PC-3 (cell line): ENCODE data around the gene S100B. TPM values are rescaled to one million over a fixed set of nuclear protein-coding genes. Genes with fewer than 3 reads are reported as not detected.

Source experiments
- ATAC-seq: fragments of 200-7000 bp; cut with Tn5 transposase; 2 replicates; pipeline ENCODE4 v1.9.1; 2020; ENCODE audit warnings: mild to moderate bottlenecking, moderate library complexity
- BruUV-seq: library from RNA; stranded (reverse); fragments of 400-500 nt; replicated peaks from 2 replicates; lab custom pipeline; 2021; lab: Mats Ljungman, UMichigan
- CTCF ChIA-PET: fragments of 300-600 bp; sonication (Branson Sonifier 250); formaldehyde crosslinking; loops from one replicate; lab custom pipeline; 2022; ENCODE audit warnings: antibody characterized with exemption; lab: Charles Lee
- POLR2A ChIA-PET: fragments of 300-600 bp; sonication (Branson Sonifier 250); formaldehyde crosslinking; loops from one replicate; lab custom pipeline; 2022; ENCODE audit warnings: antibody characterized with exemption; ENCODE audit not compliant: unreplicated experiment; lab: Charles Lee
- DNase-seq: peaks from one replicate; pipeline ENCODE4 v3.0.0-alpha.2; 2015
- H2AFZ ChIP-seq: fragments of 300-600 bp; sonication (generic); 2 replicates; pipeline ENCODE4 v1.6.0; 2016; ENCODE audit warnings: antibody characterized with exemption, low read length
- H3F3A ChIP-seq: fragments of 300-600 bp; sonication (generic); one replicate; pipeline ENCODE4 v1.6.0; 2017; ENCODE audit warnings: antibody characterized with exemption, low read length, control low read depth, mild to moderate bottlenecking; ENCODE audit not compliant: unreplicated experiment
- H3K27ac ChIP-seq: fragments of 300-600 bp; sonication (generic); 2 replicates; pipeline ENCODE4 v1.5.1; 2016; ENCODE audit warnings: mild to moderate bottlenecking, low read length
- H3K27me3 ChIP-seq: fragments of 300-600 bp; sonication (generic); 2 replicates; pipeline ENCODE4 v1.6.1; 2016; ENCODE audit warnings: low read length, mixed read lengths
- H3K36me3 ChIP-seq: fragments of 300-600 bp; sonication (generic); 2 replicates; pipeline ENCODE4 v1.6.1; 2016; ENCODE audit warnings: low read depth, mixed run types, low read length, mixed read lengths
- H3K4me1 ChIP-seq: fragments of 300-600 bp; sonication (generic); 2 replicates; pipeline ENCODE4 v1.5.1; 2016; ENCODE audit warnings: low read length; ENCODE audit not compliant: insufficient read depth
- H3K4me2 ChIP-seq: fragments of 300-600 bp; sonication (generic); 2 replicates; pipeline ENCODE4 v1.6.0; 2016; ENCODE audit warnings: low read length
- H3K4me3 ChIP-seq: fragments of 300-600 bp; sonication (generic); 2 replicates; pipeline ENCODE4 v1.5.1; 2016; ENCODE audit warnings: mild to moderate bottlenecking, low read length, mixed read lengths
- H3K79me2 ChIP-seq: fragments of 300-600 bp; sonication (generic); 2 replicates; pipeline ENCODE4 v1.6.1; 2017; ENCODE audit warnings: low read length, mixed read lengths
- H3K9ac ChIP-seq: fragments of 300-600 bp; sonication (generic); 2 replicates; pipeline ENCODE4 v1.6.0; 2016; ENCODE audit warnings: mild to moderate bottlenecking, low read length
- H3K9me2 ChIP-seq: fragments of 300-600 bp; sonication (generic); replicated peaks from 2 replicates; pipeline ENCODE4 v1.6.1; 2016; ENCODE audit warnings: mixed run types, low read length, mixed read lengths
- H3K9me3 ChIP-seq: fragments of 300-600 bp; sonication (generic); 2 replicates; pipeline ENCODE4 v1.6.1; 2016; ENCODE audit warnings: low read length, mixed read lengths
- H4K20me1 ChIP-seq: fragments of 300-600 bp; sonication (generic); 2 replicates; pipeline ENCODE4 v1.6.1; 2016; ENCODE audit warnings: low read length, mixed read lengths
- EZH2 ChIP-seq: fragments of 300-600 bp; sonication (generic); IDR thresholded peaks from one replicate; pipeline ENCODE4 v1.6.1; 2017; ENCODE audit warnings: antibody characterized with exemption, mild to moderate bottlenecking, low read length; ENCODE audit not compliant: unreplicated experiment
- EZH2phosphoT487 ChIP-seq: fragments of 300-600 bp; sonication (generic); IDR thresholded peaks from 2 replicates; pipeline ENCODE4 v1.6.1; 2018; ENCODE audit warnings: mild to moderate bottlenecking, antibody characterized with exemption, low read length, borderline replicate concordance
- intact Hi-C: fragments of 100-400 bp; cut with micrococcal nuclease; formaldehyde crosslinking; loops from 2 replicates; pipeline ENCODE4 v1.9.0; 2023
- total RNA-seq: library from RNA; depleted of rRNA; stranded (reverse); fragments of >200 nt; gene quantifications from 2 replicates; pipeline ENCODE4 v1.2.3, GENCODE V29; 2014
- TF ChIP-seq, protein P1 (sequence below): fragments of 300-600 bp; sonication (generic); conservative IDR thresholded peaks from 2 replicates; pipeline ENCODE4 v1.5.1; 2017; ENCODE audit warnings: antibody characterized with exemption, low read depth, mild to moderate bottlenecking, low read length

Gene S100B
- total RNA-seq, 1 experiment from 2014 or later = not detected

GRCh38 chr21:46572850-46573249 lies 32.0 kb downstream of the S100B start:
- no TSS peak for BruUV-seq
- POLR2A ChIA-PET = no interaction called here

DNA sequence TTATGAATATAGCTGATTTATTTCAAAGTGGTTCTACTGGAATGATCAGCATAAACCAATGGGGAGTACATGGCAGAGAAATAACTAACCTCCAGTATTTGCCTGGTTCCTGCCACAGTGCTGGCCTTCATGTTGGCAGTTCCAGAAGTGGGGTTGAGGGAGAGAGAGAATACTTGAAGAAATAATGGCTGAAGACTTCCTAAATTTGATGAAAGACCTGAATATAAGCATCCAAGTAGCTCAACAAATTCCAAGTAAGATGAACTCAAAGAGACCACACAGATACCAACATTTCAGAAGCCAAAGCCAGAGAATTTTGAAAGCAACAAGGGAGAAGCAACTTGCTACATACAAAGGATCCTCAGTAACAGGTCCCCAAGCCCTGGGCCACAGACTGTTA lies 34.3 kb downstream of the S100B start:
- Histone ChIP-seq H3K9ac (no peak overlapping the region), H3K4me2 (no peak overlapping the region), H3K36me3 (peaks cover 51% of the 10 kb centered on the region), H3K9me2 (no peaks in the 10 kb centered on the region), H3K27ac (no peak overlapping the region), H3K79me2 (no peaks in the 10 kb centered on the region), H3K27me3 (no peaks in the 10 kb centered on the region), H3K4me1 (no peaks in the 10 kb centered on the region), H2AFZ (no peak overlapping the region), H3K9me3 (no peaks in the 10 kb centered on the region; the same call in 1 of the 2 replicates), H4K20me1 (no peaks in the 10 kb centered on the region), H3F3A (no peaks in the 10 kb centered on the region), H3K4me3 (no peak overlapping the region)
- TF ChIP-seq, protein P1, sequence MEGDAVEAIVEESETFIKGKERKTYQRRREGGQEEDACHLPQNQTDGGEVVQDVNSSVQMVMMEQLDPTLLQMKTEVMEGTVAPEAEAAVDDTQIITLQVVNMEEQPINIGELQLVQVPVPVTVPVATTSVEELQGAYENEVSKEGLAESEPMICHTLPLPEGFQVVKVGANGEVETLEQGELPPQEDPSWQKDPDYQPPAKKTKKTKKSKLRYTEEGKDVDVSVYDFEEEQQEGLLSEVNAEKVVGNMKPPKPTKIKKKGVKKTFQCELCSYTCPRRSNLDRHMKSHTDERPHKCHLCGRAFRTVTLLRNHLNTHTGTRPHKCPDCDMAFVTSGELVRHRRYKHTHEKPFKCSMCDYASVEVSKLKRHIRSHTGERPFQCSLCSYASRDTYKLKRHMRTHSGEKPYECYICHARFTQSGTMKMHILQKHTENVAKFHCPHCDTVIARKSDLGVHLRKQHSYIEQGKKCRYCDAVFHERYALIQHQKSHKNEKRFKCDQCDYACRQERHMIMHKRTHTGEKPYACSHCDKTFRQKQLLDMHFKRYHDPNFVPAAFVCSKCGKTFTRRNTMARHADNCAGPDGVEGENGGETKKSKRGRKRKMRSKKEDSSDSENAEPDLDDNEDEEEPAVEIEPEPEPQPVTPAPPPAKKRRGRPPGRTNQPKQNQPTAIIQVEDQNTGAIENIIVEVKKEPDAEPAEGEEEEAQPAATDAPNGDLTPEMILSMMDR = no peak
- TF ChIP-seq EZH2phosphoT487 (no peak), EZH2 (no peak)
- no TSS peak for BruUV-seq
- intact Hi-C loops = no loop called here
- ChIA-PET CTCF (no interaction called here), POLR2A (no interaction called here)
- no peak for DNase-seq
- no peak for ATAC-seq

More at GRCh38 chr21:46572850-46573249, 32.0 kb downstream of the S100B start:
- intact Hi-C loops = no loop called here
- Histone ChIP-seq H3K9me2 (no peaks in the 10 kb centered on the region), H3K4me1 (no peaks in the 10 kb centered on the region), H3K27me3 (no peaks in the 10 kb centered on the region), H3K4me2 (no peak overlapping the region), H2AFZ (no peak overlapping the region), H3K36me3 (peaks cover 39% of the 10 kb centered on the region), H3K27ac (no peak overlapping the region), H3K79me2 (no peaks in the 10 kb centered on the region), H3K4me3 (no peak overlapping the region), H4K20me1 (no peaks in the 10 kb centered on the region), H3K9ac (no peak overlapping the region), H3K9me3 (no peaks in the 10 kb centered on the region; the same call in 1 of the 2 replicates), H3F3A (no peaks in the 10 kb centered on the region)
- ATAC-seq = no peak
- no peak for DNase-seq
- TF ChIP-seq, protein P1 = no peak
- no peak for TF ChIP-seq EZH2phosphoT487
- TF ChIP-seq EZH2 = no peak
- CTCF ChIA-PET = no interaction called here

- no peaks in the 10 kb centered on the region for H3K4me1 ChIP-seq
- no peak overlapping the region for H3K4me3 ChIP-seq
- ATAC-seq (no peak), DNase-seq (no peak)
- TF ChIP-seq EZH2phosphoT487 (no peak), EZH2 (no peak)
- TF ChIP-seq, protein P1 = no peak
- POLR2A ChIA-PET = no interaction called here
- peaks cover 55% of the 10 kb centered on the region for H3K36me3 ChIP-seq
- no peaks in the 10 kb centered on the region for H4K20me1 ChIP-seq
- no peaks in the 10 kb centered on the region for H3K9me2 ChIP-seq
- no peak overlapping the region for H2AFZ ChIP-seq
- intact Hi-C loops = no loop called here
- CTCF ChIA-PET = no interaction called here
- no peaks in the 10 kb centered on the region; the same call in 1 of the 2 replicates for H3K9me3 ChIP-seq
- no peaks in the 10 kb centered on the region for H3K79me2 ChIP-seq
- no TSS peak for BruUV-seq
- H3K4me2 ChIP-seq = no peak overlapping the region
- H3F3A ChIP-seq = no peaks in the 10 kb centered on the region
- no peak overlapping the region for H3K9ac ChIP-seq
- H3K27ac ChIP-seq = no peak overlapping the region
- H3K27me3 ChIP-seq = no peaks in the 10 kb centered on the region
Measured at GRCh38 chr21:46570119-46570518, 34.8 kb downstream of the S100B start.
